HCT116 (cell line): ENCODE results near the gene LRP1B.

ENCODE experiments used
- CEBPB ChIP-seq: IDR thresholded peaks from 2 replicates; pipeline ENCODE4 v1.6.1; 2012; ENCODE audit warnings: low read depth
- CTCF ChIP-seq, 3 experiments: fragments of 200-600 bp in 1 of 3; sonication (generic) in 1 of 3; IDR thresholded peaks in 2 of 3; conservative IDR thresholded peaks in 1 of 3; 2 replicates each; pipeline ENCODE4 v1.5.1; 2012 to 2017; ENCODE audit warnings: low read depth in 2 of 3, low read length in 2 of 3, antibody characterized with exemption in 1 of 3, borderline replicate concordance in 1 of 3, control low read depth in 1 of 3, mild to moderate bottlenecking in 1 of 3, mixed read lengths in 1 of 3, mixed run types in 1 of 3, moderate library complexity in 1 of 3; ENCODE audit not compliant: insufficient read depth in 1 of 3
- EZH2 ChIP-seq: fragments of 200-600 bp; sonication (generic); IDR thresholded peaks from 2 replicates; pipeline ENCODE4 v1.6.1; 2017; ENCODE audit warnings: antibody characterized with exemption, mixed run types
- EZH2phosphoT487 ChIP-seq: fragments of 200-600 bp; IDR thresholded peaks from 2 replicates; pipeline ENCODE4 v1.6.1; 2018; ENCODE audit warnings: antibody characterized with exemption, borderline replicate concordance
- POLR2AphosphoS5 ChIP-seq: IDR thresholded peaks from 2 replicates; pipeline ENCODE4 v1.6.1; 2011; ENCODE audit warnings: mild to moderate bottlenecking, low read depth, low read length, moderate library complexity
- RAD21 ChIP-seq: IDR thresholded peaks from 2 replicates; pipeline ENCODE4 v1.6.1; 2012; ENCODE audit warnings: low read depth, mild to moderate bottlenecking
- REST ChIP-seq: IDR thresholded peaks from 2 replicates; pipeline ENCODE4 v1.6.1; 2012; ENCODE audit warnings: low read depth

- TF ChIP-seq CEBPB (no peak), CTCF (IDR thresholded peaks at IDR 0.05 in 2 of 3, conservative IDR thresholded peaks at IDR 0.05 in 1 of 3; ENCODE audit: borderline replicate concordance in 1 of 3, insufficient read depth in 1 of 3, low read depth in 2 of 3, low read length in 2 of 3) (no peak), EZH2 (no peak), POLR2AphosphoS5 (no peak), EZH2phosphoT487 (no peak), REST (no peak), RAD21 (no peak)
Observed at GRCh38 chr2:141534666-141535362, 596.0 kb downstream of the LRP1B start.
